K562 (cell line): ENCODE data around the gene CCDC82. TPM values are rescaled to one million over a fixed set of nuclear protein-coding genes. Genes with fewer than 3 reads are reported as not detected.

Experiments
- CC2D1A ChIP-seq: fragments of 450-650 bp; IDR thresholded peaks from 2 replicates; pipeline ENCODE4 v1.6.1; 2017; ENCODE audit warnings: mild to moderate bottlenecking
- DACH1 ChIP-seq: fragments of 450-650 bp; IDR thresholded peaks from 2 replicates; pipeline ENCODE4 v1.6.1; 2018; ENCODE audit not compliant: partially characterized antibody
- DPF2 ChIP-seq: fragments of 450-650 bp; IDR thresholded peaks from 2 replicates; pipeline ENCODE4 v1.6.1; 2016
- EHMT2 ChIP-seq: fragments of 450-650 bp; IDR thresholded peaks from 2 replicates; pipeline ENCODE4 v1.6.1; 2018; ENCODE audit warnings: antibody characterized with exemption
- ELF1 ChIP-seq: fragments of 200-800 bp; sonication (Bioruptor generic); IDR thresholded peaks from 2 replicates; pipeline ENCODE4 v1.6.1; 2016; ENCODE audit warnings: missing genetic modification characterization, missing compliant biosample characterization
- FIP1L1 ChIP-seq: fragments of 200-400 bp; formaldehyde crosslinking; IDR thresholded peaks from 2 replicates; pipeline ENCODE4 v1.6.1; 2018; ENCODE audit warnings: mild to moderate bottlenecking, low read depth, low read length; ENCODE audit not compliant: poor library complexity, severe bottlenecking
- GATAD2B ChIP-seq: fragments of 450-650 bp; IDR thresholded peaks from 2 replicates; pipeline ENCODE4 v1.6.1; 2017; ENCODE audit warnings: mild to moderate bottlenecking, borderline replicate concordance
- HDAC2 ChIP-seq: fragments of 450-650 bp; IDR thresholded peaks from 2 replicates; pipeline ENCODE4 v1.6.1; 2016; ENCODE audit warnings: mild to moderate bottlenecking
- KLF6 ChIP-seq: fragments of 250-450 bp; sonication (Bioruptor Pico); IDR thresholded peaks from 2 replicates; pipeline ENCODE4 v1.4.0; 2020; ENCODE audit warnings: mild to moderate bottlenecking, moderate library complexity, borderline replicate concordance
- NBN ChIP-seq: fragments of 450-650 bp; IDR thresholded peaks from 2 replicates; pipeline ENCODE4 v1.6.1; 2016; ENCODE audit warnings: low read depth, mild to moderate bottlenecking
- NCOA1 ChIP-seq: fragments of 450-650 bp; IDR thresholded peaks from 2 replicates; pipeline ENCODE4 v1.6.1; 2016; ENCODE audit warnings: low read depth
- NR3C1 ChIP-seq: sonication (generic); formaldehyde crosslinking; IDR thresholded peaks from 2 replicates; pipeline ENCODE4 v1.8.1; 2022; ENCODE audit warnings: missing genetic modification reagents
- RBFOX2 ChIP-seq: fragments of 200-400 bp; formaldehyde crosslinking; IDR thresholded peaks from 2 replicates; pipeline ENCODE4 v1.6.1; 2017; ENCODE audit warnings: low read depth, mild to moderate bottlenecking, low read length, moderate library complexity
- TAF9B ChIP-seq: fragments of 450-650 bp; IDR thresholded peaks from 2 replicates; pipeline ENCODE4 v1.6.1; 2018; ENCODE audit warnings: mild to moderate bottlenecking; ENCODE audit not compliant: partially characterized antibody
- TBP ChIP-seq: optimal IDR thresholded peaks from 2 replicates; pipeline ENCODE3; 2011; ENCODE audit warnings: low read depth, low read length, improper control_type of control experiment
- ZNF24 ChIP-seq: fragments of 450-650 bp; IDR thresholded peaks from 2 replicates; pipeline ENCODE4 v1.6.1; 2016
- polyA plus RNA-seq, 8 experiments: library from polyadenylated mRNA; depleted of rRNA in 4 of 8; stranded (reverse) in 5 of 8; unstranded in 3 of 8; fragments of >200 nt; fragmentation: Nextera tagmentation in 2 of 8; fragmentation: Illumina TruSeq in 1 of 8; extraction: Ambion mirVana in 2 of 8; extraction: Trizol in 1 of 8; gene quantifications; 2 replicates each; pipeline versions ENCODE4 v1.2.1 to v1.2.3, GENCODE V29; 2011 to 2014; ENCODE audit warnings: inconsistent platforms in 1 of 8, missing spikeins in 1 of 8
- total RNA-seq, 7 experiments: library from RNA; depleted of rRNA in 6 of 7; stranded (reverse); fragments of >200 nt in 6 of 7; fragmentation: Illumina TruSeq in 2 of 7; extraction: Trizol in 2 of 7; gene quantifications; 2 replicates each; pipeline versions ENCODE4 v1.2.1 to v1.2.3, GENCODE V29; 2011 to 2021; ENCODE audit warnings: low replicate concordance in 1 of 7
- TF ChIP-seq, protein P1 (sequence below): IDR thresholded peaks from 2 replicates; pipeline ENCODE4 v1.6.1; 2016; ENCODE audit warnings: missing genetic modification characterization, missing compliant biosample characterization
- TF ChIP-seq, protein P2 (sequence below): sonication (generic); formaldehyde crosslinking; IDR thresholded peaks from 2 replicates; pipeline ENCODE4 v1.9.0; 2022; ENCODE audit warnings: mild to moderate bottlenecking, missing genetic modification reagents
- TF ChIP-seq, protein P3 (sequence below): fragments of 250-450 bp; sonication (Bioruptor Pico); IDR thresholded peaks from 2 replicates; pipeline ENCODE4 v1.4.0; 2020; ENCODE audit warnings: mild to moderate bottlenecking, moderate library complexity, borderline replicate concordance
- TF ChIP-seq, protein P4 (sequence below), 2 experiments: fragments of 450-650 bp; IDR thresholded peaks; 2 replicates each; pipeline ENCODE4 v1.6.1; 2018; ENCODE audit warnings: mild to moderate bottlenecking in 2 of 2, low read depth in 1 of 2; ENCODE audit not compliant: partially characterized antibody in 2 of 2

Gene CCDC82
- total and polyA plus RNA-seq, 9 of the 15 experiments (the other 6 are each of a cell fraction or from before 2014, with no cell fraction given) = 12.5 to 51.3 (median 24.5) TPM

DNA sequence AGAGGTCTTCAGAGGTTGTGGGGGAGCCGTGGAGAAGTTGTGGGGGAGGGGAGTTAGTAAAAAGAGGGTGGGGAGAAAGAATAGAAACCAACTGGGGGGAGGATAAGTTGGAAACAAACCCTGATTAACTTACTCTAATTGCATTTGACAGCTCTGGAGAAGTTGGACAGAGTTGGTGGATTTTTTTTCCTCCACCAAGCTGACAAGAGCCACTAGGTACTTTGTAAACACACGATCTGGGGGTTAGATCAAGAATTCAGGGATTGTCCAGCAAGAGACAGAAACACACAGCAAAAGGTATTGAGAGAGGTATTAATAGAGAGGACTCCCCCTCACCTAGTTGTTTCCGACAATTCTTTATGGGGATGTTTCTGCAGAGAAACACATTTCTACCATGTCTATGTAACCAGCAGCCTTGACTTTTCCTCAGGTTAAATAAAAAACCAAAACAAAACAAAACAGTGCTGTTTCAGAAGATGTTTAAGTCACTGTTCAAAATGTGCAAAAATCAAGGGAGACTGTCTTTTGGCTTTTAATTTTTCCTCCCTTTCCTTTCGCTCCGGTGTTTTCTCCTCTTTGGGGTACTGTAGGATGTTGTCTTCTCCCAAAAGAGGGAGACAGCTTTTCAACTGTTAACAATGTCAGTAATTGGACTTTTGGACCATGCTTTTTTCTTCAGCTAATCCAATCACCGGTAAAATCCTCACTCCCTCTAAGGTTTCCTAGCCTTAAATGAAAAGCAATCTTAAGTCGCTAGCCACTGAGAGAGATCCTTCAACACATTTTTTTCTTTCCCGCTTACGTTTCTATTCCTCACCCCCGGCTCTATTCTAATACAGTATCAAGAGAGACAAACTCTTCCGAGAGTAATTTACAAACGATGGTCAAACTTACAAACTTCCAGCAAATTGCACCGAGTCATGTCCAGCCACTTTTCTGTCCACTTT is 47.4 kb downstream of the CCDC82 start (continued):
- peak; percentile 43; the same call in 1 of the 2 replicates for TF ChIP-seq DPF2
- TF ChIP-seq TBP = peak; percentile 30
- TF ChIP-seq, protein P1, sequence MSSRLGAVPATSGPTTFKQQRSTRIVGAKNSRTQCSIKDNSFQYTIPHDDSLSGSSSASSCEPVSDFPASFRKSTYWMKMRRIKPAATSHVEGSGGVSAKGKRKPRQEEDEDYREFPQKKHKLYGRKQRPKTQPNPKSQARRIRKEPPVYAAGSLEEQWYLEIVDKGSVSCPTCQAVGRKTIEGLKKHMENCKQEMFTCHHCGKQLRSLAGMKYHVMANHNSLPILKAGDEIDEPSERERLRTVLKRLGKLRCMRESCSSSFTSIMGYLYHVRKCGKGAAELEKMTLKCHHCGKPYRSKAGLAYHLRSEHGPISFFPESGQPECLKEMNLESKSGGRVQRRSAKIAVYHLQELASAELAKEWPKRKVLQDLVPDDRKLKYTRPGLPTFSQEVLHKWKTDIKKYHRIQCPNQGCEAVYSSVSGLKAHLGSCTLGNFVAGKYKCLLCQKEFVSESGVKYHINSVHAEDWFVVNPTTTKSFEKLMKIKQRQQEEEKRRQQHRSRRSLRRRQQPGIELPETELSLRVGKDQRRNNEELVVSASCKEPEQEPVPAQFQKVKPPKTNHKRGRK (tag) = peak; percentile 31; the same call in 1 of the 2 replicates
- TF ChIP-seq TAF9B = no peak
- TF ChIP-seq, protein P2, sequence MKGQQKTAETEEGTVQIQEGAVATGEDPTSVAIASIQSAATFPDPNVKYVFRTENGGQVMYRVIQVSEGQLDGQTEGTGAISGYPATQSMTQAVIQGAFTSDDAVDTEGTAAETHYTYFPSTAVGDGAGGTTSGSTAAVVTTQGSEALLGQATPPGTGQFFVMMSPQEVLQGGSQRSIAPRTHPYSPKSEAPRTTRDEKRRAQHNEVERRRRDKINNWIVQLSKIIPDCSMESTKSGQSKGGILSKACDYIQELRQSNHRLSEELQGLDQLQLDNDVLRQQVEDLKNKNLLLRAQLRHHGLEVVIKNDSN (CRISPR knock-in tag) = no peak
- no peak for TF ChIP-seq KLF6 (CRISPR knock-in tag)
- no peak for TF ChIP-seq ELF1 (tag)
- TF ChIP-seq EHMT2 = no peak
- no peak for TF ChIP-seq NCOA1
- TF ChIP-seq, protein P3, sequence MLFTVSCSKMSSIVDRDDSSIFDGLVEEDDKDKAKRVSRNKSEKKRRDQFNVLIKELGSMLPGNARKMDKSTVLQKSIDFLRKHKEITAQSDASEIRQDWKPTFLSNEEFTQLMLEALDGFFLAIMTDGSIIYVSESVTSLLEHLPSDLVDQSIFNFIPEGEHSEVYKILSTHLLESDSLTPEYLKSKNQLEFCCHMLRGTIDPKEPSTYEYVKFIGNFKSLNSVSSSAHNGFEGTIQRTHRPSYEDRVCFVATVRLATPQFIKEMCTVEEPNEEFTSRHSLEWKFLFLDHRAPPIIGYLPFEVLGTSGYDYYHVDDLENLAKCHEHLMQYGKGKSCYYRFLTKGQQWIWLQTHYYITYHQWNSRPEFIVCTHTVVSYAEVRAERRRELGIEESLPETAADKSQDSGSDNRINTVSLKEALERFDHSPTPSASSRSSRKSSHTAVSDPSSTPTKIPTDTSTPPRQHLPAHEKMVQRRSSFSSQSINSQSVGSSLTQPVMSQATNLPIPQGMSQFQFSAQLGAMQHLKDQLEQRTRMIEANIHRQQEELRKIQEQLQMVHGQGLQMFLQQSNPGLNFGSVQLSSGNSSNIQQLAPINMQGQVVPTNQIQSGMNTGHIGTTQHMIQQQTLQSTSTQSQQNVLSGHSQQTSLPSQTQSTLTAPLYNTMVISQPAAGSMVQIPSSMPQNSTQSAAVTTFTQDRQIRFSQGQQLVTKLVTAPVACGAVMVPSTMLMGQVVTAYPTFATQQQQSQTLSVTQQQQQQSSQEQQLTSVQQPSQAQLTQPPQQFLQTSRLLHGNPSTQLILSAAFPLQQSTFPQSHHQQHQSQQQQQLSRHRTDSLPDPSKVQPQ (CRISPR knock-in tag) = no peak
- TF ChIP-seq FIP1L1 = no peak
- no peak for TF ChIP-seq RBFOX2
- TF ChIP-seq GATAD2B = 0 out of 2 replicates have a peak, but pooled peaks have one; percentile 8
- peak; percentile 4; the same call in 1 of the 2 replicates for TF ChIP-seq HDAC2
- no peak for TF ChIP-seq DACH1
- TF ChIP-seq NBN = no peak
- TF ChIP-seq, protein P4, sequence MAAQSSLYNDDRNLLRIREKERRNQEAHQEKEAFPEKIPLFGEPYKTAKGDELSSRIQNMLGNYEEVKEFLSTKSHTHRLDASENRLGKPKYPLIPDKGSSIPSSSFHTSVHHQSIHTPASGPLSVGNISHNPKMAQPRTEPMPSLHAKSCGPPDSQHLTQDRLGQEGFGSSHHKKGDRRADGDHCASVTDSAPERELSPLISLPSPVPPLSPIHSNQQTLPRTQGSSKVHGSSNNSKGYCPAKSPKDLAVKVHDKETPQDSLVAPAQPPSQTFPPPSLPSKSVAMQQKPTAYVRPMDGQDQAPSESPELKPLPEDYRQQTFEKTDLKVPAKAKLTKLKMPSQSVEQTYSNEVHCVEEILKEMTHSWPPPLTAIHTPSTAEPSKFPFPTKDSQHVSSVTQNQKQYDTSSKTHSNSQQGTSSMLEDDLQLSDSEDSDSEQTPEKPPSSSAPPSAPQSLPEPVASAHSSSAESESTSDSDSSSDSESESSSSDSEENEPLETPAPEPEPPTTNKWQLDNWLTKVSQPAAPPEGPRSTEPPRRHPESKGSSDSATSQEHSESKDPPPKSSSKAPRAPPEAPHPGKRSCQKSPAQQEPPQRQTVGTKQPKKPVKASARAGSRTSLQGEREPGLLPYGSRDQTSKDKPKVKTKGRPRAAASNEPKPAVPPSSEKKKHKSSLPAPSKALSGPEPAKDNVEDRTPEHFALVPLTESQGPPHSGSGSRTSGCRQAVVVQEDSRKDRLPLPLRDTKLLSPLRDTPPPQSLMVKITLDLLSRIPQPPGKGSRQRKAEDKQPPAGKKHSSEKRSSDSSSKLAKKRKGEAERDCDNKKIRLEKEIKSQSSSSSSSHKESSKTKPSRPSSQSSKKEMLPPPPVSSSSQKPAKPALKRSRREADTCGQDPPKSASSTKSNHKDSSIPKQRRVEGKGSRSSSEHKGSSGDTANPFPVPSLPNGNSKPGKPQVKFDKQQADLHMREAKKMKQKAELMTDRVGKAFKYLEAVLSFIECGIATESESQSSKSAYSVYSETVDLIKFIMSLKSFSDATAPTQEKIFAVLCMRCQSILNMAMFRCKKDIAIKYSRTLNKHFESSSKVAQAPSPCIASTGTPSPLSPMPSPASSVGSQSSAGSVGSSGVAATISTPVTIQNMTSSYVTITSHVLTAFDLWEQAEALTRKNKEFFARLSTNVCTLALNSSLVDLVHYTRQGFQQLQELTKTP (IDR thresholded peaks at IDR 0.05; ENCODE audit: low read depth in 1 of 2, partially characterized antibody in 2 of 2) = no peak
- TF ChIP-seq ZNF24 = no peak; the same call in 1 of the 2 replicates
- TF ChIP-seq NR3C1 = no peak
- TF ChIP-seq CC2D1A = no peak
